ENCODE measurements around the gene FIBCD1. TPM values are rescaled to one million over a fixed set of nuclear protein-coding genes. Genes with fewer than 3 reads are reported as not detected.

The FIBCD1 gene
- polyA plus RNA-seq, 1 of the 3 experiments (the other 2 are of a cell fraction) = 1.3 TPM

- Histone ChIP-seq H3K79me2 (ENCODE audit: insufficient read depth) (no peaks in the 10 kb centered on the region), H3K9me3 (no peaks in the 10 kb centered on the region), H3F3A (replicated peaks; ENCODE audit: insufficient read depth) (no peaks in the 10 kb centered on the region), H3K9ac (no peak overlapping the region), H3K27me3 (ENCODE audit: insufficient read depth) (no peaks in the 10 kb centered on the region; the same call in 1 of the 2 replicates), H4K20me1 (ENCODE audit: insufficient read depth) (no peaks in the 10 kb centered on the region), H3K27ac (ENCODE audit: low read depth in 2 of 2, low read length in 1 of 2) (no peak overlapping the region), H3K4me2 (no peak overlapping the region), H3K4me1 (ENCODE audit: control insufficient read depth in 1 of 2, insufficient read depth in 2 of 2, low read depth in 1 of 2, low read length in 1 of 2) (no peaks in the 10 kb centered on the region), H3K36me3 (replicated peaks in 1 of 2; ENCODE audit: control insufficient read depth in 1 of 2, insufficient read depth in 2 of 2, low read length in 1 of 2) (no peaks in the 10 kb centered on the region), H2AFZ (ENCODE audit: low read depth) (no peak overlapping the region), H3K9me2 (no peaks in the 10 kb centered on the region), H3K4me3 (ENCODE audit: low read depth in 2 of 2, low read length in 1 of 2) (no peak overlapping the region)
- ChIA-PET POLR2A (no interaction called here), CTCF (interaction anchor here (1.2 to 1.5 kb wide), 2 partner anchors 14 to 55 kb away, joined by 3 to 5 read pairs; no protein-coding TSS in a partner anchor)
- TF ChIP-seq FOSL2 (IDR thresholded peaks at IDR 0.05; ENCODE audit: borderline replicate concordance, low read depth) (no peak), SMC3 (IDR thresholded peaks at IDR 0.05; ENCODE audit: low read depth, low read length) (no peak), MEF2A (IDR thresholded peaks at IDR 0.05; ENCODE audit: borderline replicate concordance, low read depth) (no peak), TEAD4 (IDR thresholded peaks at IDR 0.05; ENCODE audit: borderline replicate concordance, insufficient read depth) (no peak), NFIC (IDR thresholded peaks at IDR 0.05; ENCODE audit: borderline replicate concordance) (no peak), USF2 (IDR thresholded peaks at IDR 0.05; ENCODE audit: borderline replicate concordance, low read depth, low read length) (no peak), POLR2AphosphoS5 (IDR thresholded peaks at IDR 0.05; ENCODE audit: low read depth, low read length) (no peak), RFX5 (IDR thresholded peaks at IDR 0.05; ENCODE audit: low read length) (no peak), RCOR1 (IDR thresholded peaks at IDR 0.05; ENCODE audit: low read length) (no peak), SIN3A (IDR thresholded peaks at IDR 0.05; ENCODE audit: borderline replicate concordance, low read depth, low read length) (no peak), REST (IDR thresholded peaks at IDR 0.05; ENCODE audit: low read depth, low read length) (no peak), RXRA (IDR thresholded peaks at IDR 0.05; ENCODE audit: borderline replicate concordance, low read depth) (no peak), TCF12 (IDR thresholded peaks at IDR 0.05) (no peak), GATA2 (CRISPR knock-in tag; IDR thresholded peaks at IDR 0.05) (no peak), JUND (IDR thresholded peaks at IDR 0.05) (no peak), USF1 (IDR thresholded peaks at IDR 0.05; ENCODE audit: borderline replicate concordance, low read depth) (no peak), NRF1 (IDR thresholded peaks at IDR 0.05; ENCODE audit: low read depth, low read length) (no peak)
- WGBS (ENCODE audit: low lambda C conversion rate) = 81% methylated on average over 21 of the region's 29 CpGs
- DNase-seq = no peak
Measured at GRCh38 chr9:130921300-130921988, 17.6 kb downstream of the FIBCD1 start.
